HG02798 (cell line): ENCODE measurements around the gene ARF1.

Experiments
- ATAC-seq: cut with Tn5 transposase; IDR thresholded peaks from one replicate; pipeline ENCODE4 v1.9.1; 2021; ENCODE audit warnings: mild to moderate bottlenecking; ENCODE audit not compliant: unreplicated experiment, poor library complexity

The ARF1 gene

GRCh38 chr1:228068359-228068758 lies 14.1 kb upstream of the ARF1 start:
- no peak for ATAC-seq

GRCh38 chr1:228070173-228070572 lies 12.3 kb upstream of the ARF1 start:
- no peak for ATAC-seq

DNA sequence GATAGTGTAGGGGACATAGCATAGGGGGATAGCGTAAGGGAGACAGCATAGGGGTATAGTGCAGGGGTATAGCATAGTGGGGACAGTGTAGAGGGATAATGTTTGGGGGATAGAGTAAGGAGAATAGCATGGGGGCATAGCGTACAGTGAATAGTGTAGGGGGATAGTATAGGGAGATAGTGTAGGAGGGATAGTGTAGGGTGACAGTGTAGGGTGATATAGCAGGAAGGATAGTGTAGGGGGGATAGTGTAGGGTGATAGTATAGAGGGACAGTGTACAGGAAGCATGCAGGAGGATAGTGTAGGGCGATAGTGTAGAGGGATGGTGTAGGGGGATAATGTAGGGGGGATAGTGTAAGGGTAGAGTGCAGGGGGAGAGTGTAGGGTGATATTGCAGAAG lies 11.7 kb upstream of the ARF1 start:
- ATAC-seq: no peak

DNA sequence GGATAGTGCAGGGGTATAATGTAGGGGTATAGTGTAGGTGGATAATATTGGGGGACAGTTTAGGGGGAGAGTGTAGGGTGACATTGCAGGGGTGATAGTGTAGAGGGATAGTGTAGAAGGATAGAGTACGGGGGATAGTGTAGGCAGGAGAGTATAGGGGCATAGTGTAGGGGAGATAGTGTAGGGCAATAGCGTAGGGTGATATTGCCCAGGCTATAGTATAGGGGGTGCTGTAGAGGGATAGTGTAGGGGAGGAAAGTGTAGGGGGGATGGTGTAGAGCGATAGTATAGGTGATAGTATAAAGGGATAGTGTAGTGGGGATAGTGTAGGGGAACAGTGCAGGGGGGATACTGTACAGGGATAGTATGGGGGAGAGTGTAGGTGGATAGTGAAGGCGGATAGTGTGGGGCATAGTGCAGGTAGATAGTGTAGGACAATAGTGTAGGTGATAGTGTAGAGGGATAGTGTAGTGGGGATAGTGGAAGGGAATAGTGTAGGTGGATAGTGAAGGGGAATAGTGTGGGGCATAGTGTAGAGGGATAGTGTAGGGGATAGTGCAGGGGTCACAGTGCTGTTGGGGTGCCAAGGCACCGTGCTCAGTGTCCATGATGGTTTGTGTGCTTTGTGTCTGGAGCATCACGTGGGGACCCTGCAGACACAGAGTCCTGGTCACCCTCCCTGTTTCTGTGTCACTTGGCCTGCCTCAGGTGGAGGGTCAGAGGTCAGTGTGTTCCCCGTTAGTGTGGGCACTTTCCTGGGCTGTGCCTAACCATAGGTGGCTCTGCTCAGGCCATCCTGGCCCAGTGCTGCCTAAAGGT lies 10.5 kb upstream of the ARF1 start:
- ATAC-seq: no peak

DNA sequence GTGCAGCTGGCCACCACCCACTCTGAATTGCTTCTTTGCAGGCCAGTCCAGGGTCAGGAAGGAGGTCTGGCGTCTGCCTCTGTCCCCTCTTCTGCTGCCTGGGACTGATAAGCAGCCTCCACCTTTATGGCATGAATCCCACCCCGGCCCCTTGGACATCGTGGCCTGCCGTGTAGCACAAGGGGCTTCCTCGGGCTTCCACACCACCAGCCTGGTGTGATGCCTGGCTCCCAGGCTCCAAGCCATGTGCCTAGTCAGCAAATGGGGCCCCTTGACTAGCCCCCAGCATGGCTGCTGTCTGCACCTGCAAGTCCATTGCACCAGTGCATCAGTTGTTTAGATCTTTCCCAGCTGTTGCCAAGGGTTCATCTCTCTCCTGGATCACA lies 9.9 kb upstream of the ARF1 start:
- no peak for ATAC-seq

DNA sequence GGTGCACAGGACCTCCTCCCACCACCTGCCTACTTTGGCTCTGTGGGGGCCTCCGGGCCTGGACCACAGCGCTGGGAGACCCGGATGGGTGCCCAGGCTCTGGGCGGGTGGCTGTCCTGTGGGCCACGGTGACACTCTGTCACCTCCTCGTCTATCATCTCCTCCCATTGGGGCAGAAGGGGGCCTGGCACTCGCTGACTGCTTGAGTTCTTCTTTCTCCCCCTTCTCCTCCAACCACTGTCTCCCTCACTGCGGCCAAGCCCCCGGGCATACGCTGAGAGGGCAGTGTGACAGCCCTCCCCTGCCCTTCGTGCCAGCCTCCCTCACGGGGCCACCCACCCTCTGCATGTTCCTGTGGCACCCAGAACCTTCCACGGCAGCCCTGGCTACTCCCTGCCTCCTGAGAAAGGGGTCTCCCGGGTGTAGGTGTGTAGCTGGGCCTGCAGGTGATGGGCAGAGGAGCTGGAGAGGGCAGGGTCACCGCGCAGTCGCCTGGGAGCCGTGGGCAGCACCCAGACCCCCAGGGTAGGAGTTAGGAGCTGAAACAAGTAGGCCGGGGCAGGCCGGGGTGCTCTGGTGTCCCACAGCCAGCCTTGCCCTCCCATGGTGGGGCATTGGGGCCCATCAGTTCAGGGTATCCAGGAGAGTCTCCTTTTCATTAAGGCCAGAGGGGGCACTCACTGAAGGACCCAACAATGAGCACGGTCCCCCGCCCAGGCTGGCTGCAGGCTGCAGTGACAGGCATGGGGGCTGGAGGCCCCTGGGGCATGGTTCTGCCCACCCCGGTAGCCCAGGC lies 9.2 kb upstream of the ARF1 start:
- no peak for ATAC-seq

- peak; percentile 33 for ATAC-seq
Measured at GRCh38 chr1:228073857-228074545, 8.5 kb upstream of the ARF1 start.

GRCh38 chr1:228074954-228075730 lies 7.4 kb upstream of the ARF1 start:
- ATAC-seq: no peak

DNA sequence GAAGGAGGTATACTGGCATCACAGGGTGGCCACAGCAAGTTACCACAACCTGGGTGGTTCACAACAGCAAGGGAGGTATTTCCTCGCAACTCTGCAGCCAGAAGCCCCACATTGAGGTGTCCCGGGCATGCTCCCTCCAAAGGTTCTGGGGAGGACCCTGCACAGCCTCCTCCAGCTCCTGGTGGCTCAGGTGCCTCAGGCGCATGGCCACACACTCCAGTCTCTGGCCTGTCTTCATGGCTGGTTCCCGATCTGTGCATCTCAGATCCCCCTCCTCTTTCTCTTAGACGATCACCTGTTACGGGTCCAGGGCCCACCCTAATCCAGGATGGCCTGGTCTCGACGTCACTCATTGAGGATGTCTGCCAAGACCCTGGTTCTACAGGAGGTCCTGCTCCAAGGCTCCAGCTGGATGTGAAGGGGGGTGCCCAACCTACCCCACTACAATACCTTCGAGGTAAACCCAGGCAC lies 6.7 kb upstream of the ARF1 start:
- no peak for ATAC-seq

GRCh38 chr1:228076796-228077430 lies 5.6 kb upstream of the ARF1 start:
- no peak for ATAC-seq

- no peak for ATAC-seq
Measured at GRCh38 chr1:228077565-228078330, 4.8 kb upstream of the ARF1 start.

- no peak for ATAC-seq
Measured at GRCh38 chr1:228079013-228079412, 3.5 kb upstream of the ARF1 start.

- ATAC-seq: no peak
Measured at GRCh38 chr1:228079601-228080263, 2.8 kb upstream of the ARF1 start.

GRCh38 chr1:228081144-228081543 lies 1.4 kb upstream of the ARF1 start:
- ATAC-seq: no peak

DNA sequence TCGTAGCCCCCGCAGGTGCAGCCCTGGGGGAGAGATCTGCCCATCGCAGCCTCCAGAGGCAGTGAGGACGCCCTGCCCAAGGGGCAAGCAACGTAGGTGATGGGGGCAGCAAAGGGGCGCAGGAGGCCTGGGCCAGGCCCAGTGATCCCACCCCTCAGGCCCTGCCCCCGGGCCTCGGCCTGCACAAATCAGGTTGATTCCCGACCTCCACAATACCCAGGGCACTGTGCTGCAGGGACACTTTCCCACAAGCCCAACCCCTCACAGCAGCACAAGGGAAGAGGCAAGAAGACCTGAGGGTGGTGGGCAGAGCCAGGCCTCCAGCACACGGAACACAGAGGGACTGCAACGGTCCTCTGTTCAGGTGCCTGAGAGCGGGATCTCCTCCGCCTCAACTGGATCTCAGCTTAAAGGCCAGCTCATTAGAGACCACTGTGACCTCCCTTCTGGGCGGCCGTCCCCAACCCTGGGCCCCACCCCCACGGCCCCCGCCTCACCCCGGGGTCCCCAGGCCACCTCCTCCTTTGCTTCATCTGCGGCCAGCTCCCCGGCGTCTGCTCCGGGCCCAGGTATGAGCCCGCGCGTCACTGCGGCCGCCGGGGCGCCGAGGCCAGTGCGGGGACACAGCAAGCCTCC lies 812 bp upstream of the ARF1 start:
- peak; percentile 4 for ATAC-seq

GRCh38 chr1:228082918-228083870 lies 686 bp downstream of the ARF1 start:
- ATAC-seq: no peak

DNA sequence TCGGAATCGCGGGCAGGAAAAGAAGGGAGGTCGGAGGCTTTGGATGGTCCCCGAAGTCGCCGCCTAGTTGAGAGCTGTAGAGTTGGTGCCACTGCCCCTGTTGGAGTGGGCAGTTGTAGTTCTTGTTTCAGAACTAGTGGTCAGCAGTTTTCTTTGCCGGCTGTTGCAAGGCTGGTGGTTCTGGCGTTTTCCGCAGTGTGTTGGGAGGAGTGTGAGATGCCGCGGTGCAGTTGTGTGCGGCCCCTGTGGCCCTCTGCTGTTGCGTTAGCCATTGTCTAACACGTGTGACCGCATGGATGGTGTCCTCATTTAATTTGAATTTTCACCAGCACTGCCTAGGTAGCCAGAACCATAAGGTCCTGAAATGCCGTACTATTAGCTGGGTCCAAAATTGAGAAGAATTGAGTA lies 1.4 kb downstream of the ARF1 start:
- ATAC-seq: no peak
